ENCODE data around the gene PTPN13.

PTPN13 gene

GRCh38 chr4:86741846-86742245 is 147.7 kb downstream of the PTPN13 start:
- no peak overlapping the region for H3K4me3 ChIP-seq (ENCODE audit: low read length in 2 of 2)
- H3K4me1 ChIP-seq (ENCODE audit: control insufficient read depth in 2 of 2, insufficient read depth in 2 of 2, low read length in 2 of 2): no peaks in the 10 kb centered on the region
- H3K27ac ChIP-seq (ENCODE audit: low read depth in 2 of 2, low read length in 2 of 2): no peak overlapping the region
- no peaks in the 10 kb centered on the region for H3K36me3 ChIP-seq (ENCODE audit: control insufficient read depth in 2 of 2, insufficient read depth in 2 of 2, low read length in 2 of 2)
- H3K9me3 ChIP-seq (ENCODE audit: control insufficient read depth in 2 of 2, low read length in 2 of 2): no peaks in the 10 kb centered on the region
- H3K27me3 ChIP-seq (ENCODE audit: control insufficient read depth in 2 of 2, insufficient read depth in 2 of 2, low read length in 2 of 2): no peaks in the 10 kb centered on the region
- no peak overlapping the region for H3K9ac ChIP-seq (ENCODE audit: low read depth in 1 of 2, low read length in 2 of 2)

GRCh38 chr4:86744570-86744969 is 150.5 kb downstream of the PTPN13 start:
- no peaks in the 10 kb centered on the region for H3K36me3 ChIP-seq (ENCODE audit: control insufficient read depth in 2 of 2, insufficient read depth in 2 of 2, low read length in 2 of 2)
- no peak overlapping the region for H3K9ac ChIP-seq (ENCODE audit: low read depth in 1 of 2, low read length in 2 of 2)
- no peaks in the 10 kb centered on the region for H3K4me1 ChIP-seq (ENCODE audit: control insufficient read depth in 2 of 2, insufficient read depth in 2 of 2, low read length in 2 of 2)
- no peak overlapping the region for H3K27ac ChIP-seq (ENCODE audit: low read depth in 2 of 2, low read length in 2 of 2)
- no peaks in the 10 kb centered on the region for H3K9me3 ChIP-seq (ENCODE audit: control insufficient read depth in 2 of 2, low read length in 2 of 2)
- no peaks in the 10 kb centered on the region for H3K27me3 ChIP-seq (ENCODE audit: control insufficient read depth in 2 of 2, insufficient read depth in 2 of 2, low read length in 2 of 2)
- no peak overlapping the region for H3K4me3 ChIP-seq (ENCODE audit: low read length in 2 of 2)

- Histone ChIP-seq H3K27ac (ENCODE audit: low read depth in 2 of 2, low read length in 2 of 2) (no peak overlapping the region), H3K27me3 (ENCODE audit: control insufficient read depth in 2 of 2, insufficient read depth in 2 of 2, low read length in 2 of 2) (no peaks in the 10 kb centered on the region), H3K36me3 (ENCODE audit: control insufficient read depth in 2 of 2, insufficient read depth in 2 of 2, low read length in 2 of 2) (no peaks in the 10 kb centered on the region), H3K4me1 (ENCODE audit: control insufficient read depth in 2 of 2, insufficient read depth in 2 of 2, low read length in 2 of 2) (no peaks in the 10 kb centered on the region), H3K4me3 (ENCODE audit: low read length in 2 of 2) (no peak overlapping the region), H3K9ac (ENCODE audit: low read depth in 1 of 2, low read length in 2 of 2) (no peak overlapping the region), H3K9me3 (ENCODE audit: control insufficient read depth in 2 of 2, low read length in 2 of 2) (no peaks in the 10 kb centered on the region)
These were observed 155.0 kb downstream of the PTPN13 start for GRCh38 chr4:86749121-86749520.

- H3K4me3 ChIP-seq (ENCODE audit: low read length in 2 of 2): no peak overlapping the region
- H3K27ac ChIP-seq (ENCODE audit: low read depth in 2 of 2, low read length in 2 of 2): no peak overlapping the region
- H3K36me3 ChIP-seq (ENCODE audit: control insufficient read depth in 2 of 2, insufficient read depth in 2 of 2, low read length in 2 of 2): no peaks in the 10 kb centered on the region
- H3K9ac ChIP-seq (ENCODE audit: low read depth in 1 of 2, low read length in 2 of 2): no peak overlapping the region
- H3K27me3 ChIP-seq (ENCODE audit: control insufficient read depth in 2 of 2, insufficient read depth in 2 of 2, low read length in 2 of 2): no peaks in the 10 kb centered on the region
- no peaks in the 10 kb centered on the region for H3K4me1 ChIP-seq (ENCODE audit: control insufficient read depth in 2 of 2, insufficient read depth in 2 of 2, low read length in 2 of 2)
- H3K9me3 ChIP-seq (ENCODE audit: control insufficient read depth in 2 of 2, low read length in 2 of 2): no peaks in the 10 kb centered on the region
These were observed 161.3 kb downstream of the PTPN13 start for GRCh38 chr4:86755388-86755787.

GRCh38 chr4:86757468-86757867 is 163.4 kb downstream of the PTPN13 start:
- Histone ChIP-seq H3K27me3 (ENCODE audit: control insufficient read depth in 2 of 2, insufficient read depth in 2 of 2, low read length in 2 of 2) (no peaks in the 10 kb centered on the region), H3K4me1 (ENCODE audit: control insufficient read depth in 2 of 2, insufficient read depth in 2 of 2, low read length in 2 of 2) (no peaks in the 10 kb centered on the region), H3K4me3 (ENCODE audit: low read length in 2 of 2) (no peak overlapping the region), H3K36me3 (ENCODE audit: control insufficient read depth in 2 of 2, insufficient read depth in 2 of 2, low read length in 2 of 2) (no peaks in the 10 kb centered on the region), H3K9ac (ENCODE audit: low read depth in 1 of 2, low read length in 2 of 2) (no peak overlapping the region), H3K27ac (ENCODE audit: low read depth in 2 of 2, low read length in 2 of 2) (no peak overlapping the region), H3K9me3 (ENCODE audit: control insufficient read depth in 2 of 2, low read length in 2 of 2) (no peaks in the 10 kb centered on the region)

GRCh38 chr4:86759298-86759697 is 165.2 kb downstream of the PTPN13 start:
- no peaks in the 10 kb centered on the region for H3K9me3 ChIP-seq (ENCODE audit: control insufficient read depth in 2 of 2, low read length in 2 of 2)
- H3K27ac ChIP-seq (ENCODE audit: low read depth in 2 of 2, low read length in 2 of 2): no peak overlapping the region
- H3K36me3 ChIP-seq (ENCODE audit: control insufficient read depth in 2 of 2, insufficient read depth in 2 of 2, low read length in 2 of 2): no peaks in the 10 kb centered on the region
- H3K27me3 ChIP-seq (ENCODE audit: control insufficient read depth in 2 of 2, insufficient read depth in 2 of 2, low read length in 2 of 2): no peaks in the 10 kb centered on the region
- no peak overlapping the region for H3K4me3 ChIP-seq (ENCODE audit: low read length in 2 of 2)
- no peak overlapping the region for H3K9ac ChIP-seq (ENCODE audit: low read depth in 1 of 2, low read length in 2 of 2)
- no peaks in the 10 kb centered on the region for H3K4me1 ChIP-seq (ENCODE audit: control insufficient read depth in 2 of 2, insufficient read depth in 2 of 2, low read length in 2 of 2)

GRCh38 chr4:86762649-86763048 is 168.5 kb downstream of the PTPN13 start:
- H3K9me3 ChIP-seq (ENCODE audit: control insufficient read depth in 2 of 2, low read length in 2 of 2): no peaks in the 10 kb centered on the region
- no peaks in the 10 kb centered on the region for H3K36me3 ChIP-seq (ENCODE audit: control insufficient read depth in 2 of 2, insufficient read depth in 2 of 2, low read length in 2 of 2)
- H3K9ac ChIP-seq (ENCODE audit: low read depth in 1 of 2, low read length in 2 of 2): no peak overlapping the region
- no peaks in the 10 kb centered on the region for H3K27me3 ChIP-seq (ENCODE audit: control insufficient read depth in 2 of 2, insufficient read depth in 2 of 2, low read length in 2 of 2)
- H3K4me1 ChIP-seq (ENCODE audit: control insufficient read depth in 2 of 2, insufficient read depth in 2 of 2, low read length in 2 of 2): no peaks in the 10 kb centered on the region
- H3K27ac ChIP-seq (ENCODE audit: low read depth in 2 of 2, low read length in 2 of 2): no peak overlapping the region
- H3K4me3 ChIP-seq (ENCODE audit: low read length in 2 of 2): no peak overlapping the region

- no peaks in the 10 kb centered on the region for H3K27me3 ChIP-seq (ENCODE audit: control insufficient read depth in 2 of 2, insufficient read depth in 2 of 2, low read length in 2 of 2)
- no peak overlapping the region for H3K4me3 ChIP-seq (ENCODE audit: low read length in 2 of 2)
- no peak overlapping the region for H3K27ac ChIP-seq (ENCODE audit: low read depth in 2 of 2, low read length in 2 of 2)
- H3K9me3 ChIP-seq (ENCODE audit: control insufficient read depth in 2 of 2, low read length in 2 of 2): no peaks in the 10 kb centered on the region
- H3K36me3 ChIP-seq (ENCODE audit: control insufficient read depth in 2 of 2, insufficient read depth in 2 of 2, low read length in 2 of 2): no peaks in the 10 kb centered on the region
- no peaks in the 10 kb centered on the region for H3K4me1 ChIP-seq (ENCODE audit: control insufficient read depth in 2 of 2, insufficient read depth in 2 of 2, low read length in 2 of 2)
- no peak overlapping the region for H3K9ac ChIP-seq (ENCODE audit: low read depth in 1 of 2, low read length in 2 of 2)
These were observed 175.7 kb downstream of the PTPN13 start for GRCh38 chr4:86769794-86770193.

GRCh38 chr4:86771141-86771540 is 177.0 kb downstream of the PTPN13 start:
- Histone ChIP-seq H3K36me3 (ENCODE audit: control insufficient read depth in 2 of 2, insufficient read depth in 2 of 2, low read length in 2 of 2) (no peaks in the 10 kb centered on the region), H3K4me3 (ENCODE audit: low read length in 2 of 2) (no peak overlapping the region), H3K27ac (ENCODE audit: low read depth in 2 of 2, low read length in 2 of 2) (no peak overlapping the region)

GRCh38 chr4:86775061-86775460 is 180.9 kb downstream of the PTPN13 start:
- Histone ChIP-seq H3K4me3 (ENCODE audit: low read length in 2 of 2) (no peak overlapping the region), H3K27me3 (ENCODE audit: control insufficient read depth in 2 of 2, insufficient read depth in 2 of 2, low read length in 2 of 2) (no peaks in the 10 kb centered on the region), H3K27ac (ENCODE audit: low read depth in 2 of 2, low read length in 2 of 2) (no peak overlapping the region), H3K36me3 (ENCODE audit: control insufficient read depth in 2 of 2, insufficient read depth in 2 of 2, low read length in 2 of 2) (no peaks in the 10 kb centered on the region), H3K9ac (ENCODE audit: low read depth in 1 of 2, low read length in 2 of 2) (no peak overlapping the region), H3K9me3 (ENCODE audit: control insufficient read depth in 2 of 2, low read length in 2 of 2) (no peaks in the 10 kb centered on the region), H3K4me1 (ENCODE audit: control insufficient read depth in 2 of 2, insufficient read depth in 2 of 2, low read length in 2 of 2) (no peaks in the 10 kb centered on the region)

More at GRCh38 chr4:86771141-86771540, 177.0 kb downstream of the PTPN13 start:
- H3K27me3 ChIP-seq (ENCODE audit: control insufficient read depth in 2 of 2, insufficient read depth in 2 of 2, low read length in 2 of 2): no peaks in the 10 kb centered on the region
- H3K9ac ChIP-seq (ENCODE audit: low read depth in 1 of 2, low read length in 2 of 2): no peak overlapping the region
- H3K9me3 ChIP-seq (ENCODE audit: control insufficient read depth in 2 of 2, low read length in 2 of 2): no peaks in the 10 kb centered on the region
- H3K4me1 ChIP-seq (ENCODE audit: control insufficient read depth in 2 of 2, insufficient read depth in 2 of 2, low read length in 2 of 2): no peaks in the 10 kb centered on the region

GRCh38 chr4:86778175-86778574 is 184.1 kb downstream of the PTPN13 start:
- Histone ChIP-seq H3K27ac (ENCODE audit: low read depth in 2 of 2, low read length in 2 of 2) (no peak overlapping the region), H3K9ac (ENCODE audit: low read depth in 1 of 2, low read length in 2 of 2) (no peak overlapping the region), H3K27me3 (ENCODE audit: control insufficient read depth in 2 of 2, insufficient read depth in 2 of 2, low read length in 2 of 2) (no peaks in the 10 kb centered on the region)

More at GRCh38 chr4:86778175-86778574, 184.1 kb downstream of the PTPN13 start:
- no peaks in the 10 kb centered on the region for H3K4me1 ChIP-seq (ENCODE audit: control insufficient read depth in 2 of 2, insufficient read depth in 2 of 2, low read length in 2 of 2)
- H3K9me3 ChIP-seq (ENCODE audit: control insufficient read depth in 2 of 2, low read length in 2 of 2): no peaks in the 10 kb centered on the region
- H3K4me3 ChIP-seq (ENCODE audit: low read length in 2 of 2): no peak overlapping the region
- H3K36me3 ChIP-seq (ENCODE audit: control insufficient read depth in 2 of 2, insufficient read depth in 2 of 2, low read length in 2 of 2): no peaks in the 10 kb centered on the region
